HG03095 (cell line): ENCODE data around the gene STX7.

Experiments
- ATAC-seq: cut with Tn5 transposase; IDR thresholded peaks from one replicate; pipeline ENCODE4 v1.9.1; 2021; ENCODE audit warnings: moderate library complexity; ENCODE audit not compliant: unreplicated experiment

The STX7 gene

DNA sequence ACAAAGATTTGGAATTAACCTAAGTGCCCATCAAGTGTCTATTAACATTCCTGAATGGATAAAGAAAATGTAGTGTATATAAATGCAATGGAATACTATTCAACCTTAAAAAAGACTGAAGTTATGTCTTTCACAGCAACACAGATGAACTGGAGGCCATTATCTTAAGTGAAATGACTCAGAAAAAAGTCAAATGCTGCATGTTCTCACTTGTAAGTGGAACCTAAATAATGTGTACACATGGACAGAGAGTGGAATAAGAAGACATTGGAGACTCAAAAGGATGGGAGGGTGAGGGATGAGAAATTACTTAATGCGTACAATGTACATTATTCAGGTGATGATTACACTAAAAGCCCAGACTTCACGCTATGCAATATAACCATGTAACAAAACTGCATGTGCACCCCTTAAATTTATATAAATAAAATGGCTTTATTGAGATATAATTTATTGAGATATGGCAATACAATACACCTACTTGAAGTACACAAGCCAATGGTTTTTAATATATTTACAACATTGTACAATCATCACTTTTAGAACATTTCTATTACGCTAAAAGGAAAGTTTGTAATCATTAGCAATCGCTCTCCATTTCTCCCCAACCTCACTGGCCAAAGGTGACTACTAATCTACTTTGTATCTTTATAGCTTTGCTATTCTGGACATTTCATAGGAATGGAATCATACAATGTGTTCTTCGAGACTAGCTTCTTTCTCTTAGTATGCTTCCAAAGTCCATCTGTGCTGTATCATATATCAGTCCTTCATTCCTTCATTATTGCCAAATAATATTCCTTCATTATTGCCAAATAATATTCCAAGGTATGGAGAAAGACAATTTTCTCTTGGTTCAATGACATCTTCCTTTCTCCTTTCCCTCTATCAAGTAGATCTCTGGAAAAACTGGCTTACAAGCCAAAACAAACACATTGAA is 5.8 kb downstream of the STX7 start:
- no peak for ATAC-seq

DNA sequence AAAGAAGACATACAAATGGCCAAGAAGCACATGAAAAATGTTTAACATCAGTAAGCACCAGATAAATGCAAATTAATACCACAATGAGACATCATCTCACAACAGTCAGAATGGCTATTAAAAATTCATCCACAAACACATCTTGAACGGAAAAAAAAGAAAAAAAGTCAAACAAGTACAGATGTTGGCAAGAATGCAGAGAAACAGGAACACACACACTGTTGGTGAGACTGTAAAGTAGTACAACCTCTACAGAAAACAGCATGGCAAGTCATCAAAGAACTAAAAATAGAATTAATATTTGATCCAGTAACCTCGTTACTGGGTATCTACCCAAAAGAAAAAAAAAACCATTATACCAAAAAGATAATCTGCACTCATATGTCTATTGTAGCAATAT is 6.5 kb downstream of the STX7 start:
- ATAC-seq: no peak

DNA sequence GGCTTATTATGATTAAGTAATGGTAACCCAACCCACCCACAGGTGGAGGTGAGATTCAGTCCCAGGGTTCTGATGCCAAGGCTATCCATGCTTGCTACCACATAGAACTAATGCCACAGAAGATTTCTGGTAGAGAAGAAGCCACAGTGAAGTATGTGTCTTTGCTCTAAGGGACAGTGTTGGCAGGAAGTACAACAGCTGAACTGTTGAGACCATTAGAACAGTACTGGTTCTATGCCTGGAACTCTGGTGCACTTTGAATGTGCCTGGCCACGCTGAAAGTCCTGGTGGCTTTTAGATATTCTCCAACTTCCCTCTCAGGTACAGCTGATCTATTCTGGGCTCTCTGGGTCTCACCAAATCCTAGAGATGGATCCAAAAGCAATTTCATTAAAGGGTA is 7.8 kb downstream of the STX7 start:
- no peak for ATAC-seq

DNA sequence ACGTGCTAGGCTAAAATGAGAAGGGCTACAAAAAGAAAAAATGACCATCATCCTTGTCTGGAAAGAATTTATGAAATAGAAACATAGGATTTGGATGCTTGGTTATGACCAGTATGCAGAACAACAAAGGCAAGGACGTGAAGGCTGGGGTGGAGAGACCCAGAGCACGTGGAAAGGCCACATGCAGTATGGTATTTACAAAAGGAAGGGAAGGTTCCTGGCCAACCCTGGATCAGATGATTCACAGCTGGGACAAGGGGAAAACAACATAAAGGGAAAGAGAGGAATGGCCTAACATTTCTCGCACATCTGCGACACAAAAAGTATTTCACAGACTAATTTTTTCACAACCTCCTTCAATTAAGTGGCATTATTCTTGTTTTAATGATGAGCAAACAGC is 8.2 kb downstream of the STX7 start:
- ATAC-seq: no peak

DNA sequence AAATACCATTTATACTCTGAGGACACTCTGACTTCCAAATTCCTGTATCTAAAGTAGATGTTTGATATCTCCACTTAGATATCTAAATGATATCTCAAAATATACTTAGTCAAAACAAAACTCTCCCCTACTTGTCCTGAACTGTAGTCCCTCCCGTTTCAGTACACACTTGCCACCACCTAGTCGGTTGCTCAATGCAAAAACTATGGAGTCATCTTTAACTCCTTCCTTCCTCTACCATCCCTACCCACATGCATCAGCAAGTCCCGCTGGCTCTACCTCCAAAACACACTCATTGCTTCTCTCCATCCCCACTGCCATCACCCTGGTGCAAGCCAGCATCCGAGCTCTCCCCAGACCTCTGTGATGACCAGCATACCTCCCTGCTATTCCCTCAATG is 13.2 kb downstream of the STX7 start:
- ATAC-seq: no peak

DNA sequence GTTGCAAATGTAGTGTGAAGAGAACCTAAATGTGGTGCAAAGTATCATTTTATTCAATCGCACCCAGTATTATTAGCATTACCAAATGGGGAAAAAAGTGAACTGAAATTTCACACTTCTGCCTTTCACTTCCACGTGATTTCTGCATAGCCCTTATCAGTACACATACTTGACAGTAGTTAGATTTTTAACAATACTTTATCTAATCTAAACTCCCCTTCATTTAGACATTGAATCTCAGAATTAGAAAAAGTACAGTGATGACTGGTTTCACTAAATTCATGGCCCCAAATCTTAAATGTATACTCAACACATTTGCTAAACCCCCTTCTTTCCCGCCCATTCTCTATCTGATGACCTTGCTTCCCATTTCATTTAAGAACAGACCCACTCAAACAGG is 14.3 kb downstream of the STX7 start:
- peak; percentile 43 for ATAC-seq

- ATAC-seq: no peak
Measured at GRCh38 chr6:132496519-132497180, 16.3 kb downstream of the STX7 start.

DNA sequence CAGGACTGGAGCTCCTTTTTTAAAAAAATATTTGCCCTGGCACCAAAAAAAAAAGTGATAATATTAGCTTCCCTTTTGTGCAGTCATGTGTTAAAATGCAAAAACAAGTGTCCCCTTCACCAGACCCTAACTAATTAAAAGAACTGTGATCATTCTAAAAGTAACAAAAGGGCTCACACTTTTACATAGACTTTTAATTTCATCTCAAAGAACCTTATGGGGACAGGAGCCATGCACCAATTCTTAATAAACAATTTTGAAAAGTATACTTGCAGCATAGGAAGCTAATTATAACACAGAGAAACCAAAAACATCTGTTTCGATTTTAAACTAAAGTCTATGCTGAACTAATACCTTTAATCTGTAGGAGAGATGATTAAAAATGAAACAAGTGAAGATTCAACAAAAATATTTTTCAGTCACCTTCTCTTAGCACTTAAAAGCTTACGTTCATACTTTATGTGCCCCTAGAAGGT is 17.3 kb downstream of the STX7 start:
- ATAC-seq: peak; percentile 47

GRCh38 chr6:132494954-132495353 is 18.0 kb downstream of the STX7 start:
- ATAC-seq: no peak

DNA sequence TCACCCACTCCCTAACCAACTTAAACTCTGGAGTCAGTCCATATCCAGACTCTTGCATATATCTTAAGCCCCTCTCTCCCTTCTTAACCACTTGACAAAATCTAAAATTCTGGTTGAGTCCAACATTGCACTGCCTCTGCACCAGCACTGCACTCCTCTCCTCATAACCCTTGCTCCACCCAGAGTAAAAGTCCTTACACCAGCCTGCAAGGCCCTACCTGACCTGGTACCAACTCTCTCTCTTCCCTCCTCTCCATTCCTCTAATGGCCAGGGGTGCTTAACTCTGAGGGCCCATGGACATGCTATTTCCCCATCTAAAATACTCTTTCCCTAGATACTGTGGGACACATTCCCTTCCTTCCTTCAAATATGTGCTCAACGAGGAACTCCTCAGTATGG is 21.0 kb downstream of the STX7 start:
- ATAC-seq: no peak

DNA sequence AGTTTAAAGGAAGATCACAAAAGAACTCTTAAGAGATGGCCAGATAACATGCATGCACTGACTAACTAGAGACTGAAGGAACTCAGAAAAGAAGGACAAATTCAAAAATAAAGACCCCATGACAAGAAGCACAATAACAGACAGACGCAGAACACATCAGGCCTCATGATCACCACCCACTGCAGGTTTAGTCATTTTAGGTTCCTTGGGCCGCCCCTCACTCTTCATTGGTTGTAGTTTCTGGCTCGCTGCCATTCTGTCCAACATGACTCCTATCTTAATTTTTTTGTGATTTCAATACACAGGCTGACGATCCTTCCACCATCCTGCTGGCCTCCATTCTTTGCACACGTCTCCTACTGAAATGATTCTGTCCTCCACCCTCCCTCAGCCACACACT is 21.6 kb downstream of the STX7 start:
- no peak for ATAC-seq

DNA sequence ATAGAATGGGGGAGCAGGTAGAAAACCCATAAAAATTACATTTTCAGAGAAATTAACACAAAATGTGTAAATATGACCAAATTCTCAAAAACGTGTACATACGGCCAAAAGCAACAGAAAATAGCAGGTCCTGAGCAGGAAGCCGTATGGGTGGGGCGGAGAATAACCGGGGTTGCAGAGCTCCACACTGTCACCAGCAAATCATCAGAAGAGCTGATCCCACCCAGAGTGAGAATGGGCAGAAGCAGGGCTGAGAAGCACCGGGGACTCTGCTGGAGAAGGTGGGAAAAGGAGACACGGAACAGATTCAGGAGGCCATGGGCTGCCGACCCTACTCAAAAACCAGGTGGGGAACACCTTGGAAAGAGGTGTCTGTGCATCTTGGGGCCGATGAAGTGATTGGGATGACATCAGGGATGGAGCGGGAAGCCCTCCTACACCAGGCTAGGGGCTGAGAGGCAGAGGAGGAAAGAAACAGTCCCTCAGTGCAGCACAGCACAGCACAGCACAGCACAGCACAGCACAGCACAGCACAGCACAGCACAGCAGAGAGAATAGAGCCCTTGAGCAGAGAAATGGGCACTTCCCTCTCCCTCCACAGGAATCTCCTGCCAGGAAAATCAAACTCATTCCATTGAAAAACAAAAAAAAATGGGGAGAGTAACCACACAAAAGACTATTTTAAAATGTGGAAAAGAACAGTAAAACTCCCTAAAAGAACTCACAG is 22.3 kb downstream of the STX7 start:
- ATAC-seq: peak; percentile 49

DNA sequence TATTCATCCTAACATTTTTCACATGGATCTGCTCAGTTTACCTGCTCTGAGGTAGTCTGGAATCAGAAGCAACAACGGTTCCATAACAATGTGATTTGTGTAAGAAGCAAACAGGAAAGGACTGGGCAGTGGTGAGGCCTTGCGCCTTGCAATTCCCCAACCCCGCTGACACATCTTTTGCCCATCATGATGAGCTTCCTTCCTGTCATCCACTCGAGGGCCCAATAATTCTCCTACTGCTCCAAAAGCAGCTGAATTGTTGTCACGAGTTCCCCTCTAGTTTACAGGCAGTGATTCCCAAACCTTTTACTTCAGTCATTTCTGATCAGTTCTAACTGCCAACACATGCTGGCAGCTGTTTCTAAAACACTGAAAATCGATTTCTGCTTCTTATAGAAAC is 22.9 kb downstream of the STX7 start:
- ATAC-seq: peak; percentile 45

DNA sequence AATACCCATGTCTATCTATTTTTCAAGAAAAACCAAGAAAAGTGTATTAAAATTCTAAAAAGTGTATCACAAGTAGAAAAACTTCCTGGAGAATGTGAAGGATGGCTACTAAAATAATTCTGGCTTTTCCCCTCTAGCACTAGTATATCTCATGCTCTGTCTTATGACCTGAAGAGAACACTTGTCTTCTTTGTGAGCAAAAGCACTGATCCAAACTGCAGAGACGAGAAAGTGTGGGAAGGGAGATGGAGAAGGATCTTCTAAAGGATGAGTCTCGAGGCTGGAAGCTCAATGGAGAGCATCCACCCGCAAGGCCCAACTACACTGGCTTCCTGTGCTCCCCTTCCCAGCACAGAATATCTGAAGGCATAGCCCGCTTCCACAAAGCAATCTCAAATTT is 23.5 kb downstream of the STX7 start:
- ATAC-seq: no peak

DNA sequence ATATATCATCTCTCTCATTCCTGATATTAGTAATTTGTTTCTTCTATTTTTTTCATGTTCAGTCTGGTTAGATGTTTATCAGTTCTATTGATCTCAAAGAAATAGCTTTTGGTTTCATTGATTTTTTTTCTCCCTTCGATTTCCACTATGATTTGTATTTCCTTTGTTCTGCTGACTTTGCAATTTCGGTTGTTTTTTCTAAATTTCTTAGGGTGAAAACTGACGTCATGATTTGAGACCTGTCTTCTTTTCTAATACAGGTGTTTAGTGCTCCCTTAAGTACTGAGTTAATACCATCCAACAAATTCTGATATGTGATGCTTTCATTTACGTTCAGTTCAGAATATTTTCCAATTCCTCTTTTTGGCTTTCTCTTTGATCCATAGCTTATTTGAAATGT is 25.2 kb downstream of the STX7 start:
- ATAC-seq: no peak

DNA sequence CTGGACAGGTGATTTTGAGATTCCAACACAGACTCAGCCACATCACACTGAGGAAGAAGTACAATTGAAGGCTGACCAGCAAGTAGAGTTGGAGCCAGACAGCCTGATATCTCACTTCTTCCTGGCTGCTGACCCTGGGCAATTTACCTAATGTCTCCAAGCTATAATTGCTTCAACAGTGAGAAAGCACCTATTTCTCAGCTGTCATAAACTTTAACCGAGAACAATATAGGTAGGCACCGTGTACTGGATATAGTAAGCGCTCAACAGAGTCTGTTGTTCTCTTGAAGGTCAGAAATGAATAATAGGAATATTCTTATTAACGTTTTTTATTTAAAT is 28.3 kb downstream of the STX7 start:
- ATAC-seq: no peak

GRCh38 chr6:132483779-132484679 is 28.9 kb downstream of the STX7 start:
- ATAC-seq: peak; percentile 71

GRCh38 chr6:132482581-132482980 is 30.3 kb downstream of the STX7 start:
- no peak for ATAC-seq

DNA sequence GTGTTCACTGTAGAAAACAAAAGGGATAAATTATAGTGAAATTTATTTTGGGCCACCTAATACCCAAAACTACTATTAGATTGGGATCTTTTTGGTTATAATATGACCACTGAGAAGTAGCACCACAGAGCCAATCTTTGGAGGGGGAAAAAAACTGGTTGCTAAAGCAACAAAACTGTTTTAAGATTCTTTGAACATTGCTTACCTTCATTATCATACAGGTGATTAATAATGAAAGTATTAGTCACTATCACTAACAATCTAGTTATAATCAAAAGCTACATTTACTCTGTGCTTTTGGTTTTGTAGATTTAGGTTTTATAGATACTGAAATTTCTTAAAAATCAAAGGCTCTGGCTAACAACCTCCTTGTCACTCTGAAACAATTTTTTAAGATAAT is 31.7 kb downstream of the STX7 start:
- no peak for ATAC-seq

GRCh38 chr6:132479131-132479530 is 33.8 kb downstream of the STX7 start:
- ATAC-seq: no peak

- no peak for ATAC-seq
Measured at GRCh38 chr6:132478674-132479073, 34.2 kb downstream of the STX7 start.
